GM19328 (cell line): ENCODE data around the gene TMOD3.

ENCODE experiments used
- ATAC-seq: cut with Tn5 transposase; IDR thresholded peaks from one replicate; pipeline ENCODE4 v1.9.1; 2021; ENCODE audit warnings: mild to moderate bottlenecking, moderate library complexity; ENCODE audit not compliant: unreplicated experiment

Gene TMOD3

GRCh38 chr15:51825698-51826097 is 3.8 kb upstream of the TMOD3 start:
- ATAC-seq = no peak

DNA sequence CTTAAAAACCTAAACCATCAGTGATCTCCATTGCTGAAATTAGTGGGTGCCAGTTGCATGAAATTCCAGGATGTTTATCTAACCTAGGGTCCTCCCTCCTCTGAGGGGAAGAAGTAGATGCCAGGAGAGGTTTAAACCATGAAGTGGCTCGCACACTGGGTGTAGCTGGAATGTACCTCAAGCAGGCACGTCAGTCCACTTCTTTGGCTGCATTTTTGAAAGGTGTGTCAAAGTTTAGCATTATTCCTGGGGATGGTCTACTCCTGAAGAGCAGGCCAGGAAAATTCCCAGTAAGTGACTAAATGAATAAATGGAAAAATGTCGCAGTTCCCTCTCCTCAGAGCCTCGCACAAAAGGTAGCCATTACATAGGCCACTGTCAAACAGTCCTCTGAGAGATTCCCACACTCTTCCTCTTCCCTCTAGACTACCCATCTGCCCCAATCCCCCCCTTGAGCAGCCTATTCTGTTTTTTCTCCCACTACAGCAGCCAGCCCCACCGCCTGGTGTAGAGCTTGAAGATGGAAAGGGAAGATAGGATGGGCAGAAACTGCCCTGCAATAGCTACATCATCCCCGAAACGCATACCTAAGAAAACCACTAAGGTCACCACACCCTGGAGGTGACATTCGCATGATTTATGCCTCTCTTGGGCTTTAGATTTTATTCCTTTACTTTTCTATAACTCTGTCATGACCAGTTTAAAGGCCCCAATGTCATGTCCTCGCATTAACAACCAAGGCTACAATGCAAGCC is 655 bp upstream of the TMOD3 start:
- ATAC-seq = no peak

DNA sequence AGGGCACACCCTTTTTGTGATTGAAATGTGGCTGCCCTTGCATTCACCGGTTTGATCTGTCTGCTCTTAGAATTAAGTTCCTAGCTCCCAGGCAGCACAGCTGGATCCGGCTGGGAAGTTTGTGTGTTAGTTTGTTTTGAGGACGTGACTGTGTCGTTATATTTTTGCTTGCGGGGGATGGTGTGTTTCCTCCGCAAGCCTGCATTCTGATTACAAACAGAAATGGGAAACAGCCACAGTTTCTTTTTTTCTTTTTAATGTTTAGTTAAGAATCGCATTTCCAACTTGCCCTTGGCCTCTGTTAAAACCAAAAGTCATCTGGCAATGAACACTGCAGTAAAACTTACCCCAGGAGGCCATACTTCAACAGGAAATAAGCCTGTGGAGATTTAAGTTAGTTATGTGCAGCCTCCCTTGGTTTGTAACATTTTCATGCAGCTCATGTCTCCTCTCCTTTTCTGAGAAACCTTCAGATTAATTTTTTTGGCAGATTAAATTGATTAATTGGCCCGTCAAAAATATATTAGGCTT is 888 bp downstream of the TMOD3 start:
- no peak for ATAC-seq

- no peak for ATAC-seq
These were observed 4.3 kb downstream of the TMOD3 start for GRCh38 chr15:51833772-51834171.

GRCh38 chr15:51837792-51838251 is 8.4 kb downstream of the TMOD3 start:
- ATAC-seq = no peak

DNA sequence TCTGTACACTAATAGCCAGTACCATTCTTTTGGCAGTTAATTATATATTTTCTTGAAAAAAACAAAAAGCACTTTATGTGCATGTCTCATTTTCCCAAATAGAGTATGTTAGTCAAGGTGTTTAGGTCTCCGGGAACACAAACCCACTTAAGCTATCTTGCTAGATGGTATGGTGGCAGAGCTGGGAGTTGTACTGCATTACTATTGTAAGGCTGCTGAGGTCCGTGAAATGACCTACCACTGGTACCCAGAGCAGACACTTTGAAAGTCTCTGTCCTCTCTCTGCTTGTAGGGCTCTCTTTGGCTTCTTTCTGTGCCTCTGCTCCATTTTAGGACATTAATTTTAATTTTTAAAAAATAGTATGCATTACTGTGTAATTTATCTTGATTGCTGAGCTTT is 8.8 kb downstream of the TMOD3 start:
- no peak for ATAC-seq

- no peak for ATAC-seq
These were observed 11.2 kb downstream of the TMOD3 start for GRCh38 chr15:51840692-51841091.

DNA sequence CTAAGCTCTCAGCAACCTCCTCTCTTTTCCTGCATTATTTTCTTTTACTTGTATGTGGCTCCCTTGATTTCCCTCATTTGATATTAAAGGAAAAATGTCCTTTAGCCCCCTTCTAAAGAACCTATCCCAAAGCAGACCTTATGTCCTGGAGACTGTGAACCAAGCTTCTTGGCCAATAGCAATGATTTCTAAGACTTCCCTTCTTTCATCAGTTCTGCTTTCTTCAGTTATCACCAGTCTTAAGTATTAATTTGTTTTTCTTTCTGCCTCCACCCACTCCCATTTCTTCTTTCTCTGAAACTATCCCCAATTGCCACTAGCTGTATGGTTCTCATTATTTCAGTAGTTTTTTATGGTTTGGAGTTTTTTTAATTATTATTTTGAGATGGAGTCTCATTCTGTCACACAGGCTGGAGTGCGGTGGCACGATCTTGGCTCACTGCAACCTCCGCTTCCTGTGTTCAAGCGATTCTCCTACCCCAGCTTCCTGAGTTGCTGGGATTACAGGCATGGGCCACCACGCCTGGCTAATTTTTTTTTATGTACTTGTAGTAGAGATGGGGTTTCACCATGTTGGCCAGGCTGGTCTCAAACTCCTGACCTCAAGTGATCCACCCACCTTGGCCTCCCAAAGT is 12.1 kb downstream of the TMOD3 start:
- no peak for ATAC-seq

GRCh38 chr15:51842265-51842664 is 12.8 kb downstream of the TMOD3 start:
- no peak for ATAC-seq

GRCh38 chr15:51842852-51843737 is 13.6 kb downstream of the TMOD3 start:
- no peak for ATAC-seq

DNA sequence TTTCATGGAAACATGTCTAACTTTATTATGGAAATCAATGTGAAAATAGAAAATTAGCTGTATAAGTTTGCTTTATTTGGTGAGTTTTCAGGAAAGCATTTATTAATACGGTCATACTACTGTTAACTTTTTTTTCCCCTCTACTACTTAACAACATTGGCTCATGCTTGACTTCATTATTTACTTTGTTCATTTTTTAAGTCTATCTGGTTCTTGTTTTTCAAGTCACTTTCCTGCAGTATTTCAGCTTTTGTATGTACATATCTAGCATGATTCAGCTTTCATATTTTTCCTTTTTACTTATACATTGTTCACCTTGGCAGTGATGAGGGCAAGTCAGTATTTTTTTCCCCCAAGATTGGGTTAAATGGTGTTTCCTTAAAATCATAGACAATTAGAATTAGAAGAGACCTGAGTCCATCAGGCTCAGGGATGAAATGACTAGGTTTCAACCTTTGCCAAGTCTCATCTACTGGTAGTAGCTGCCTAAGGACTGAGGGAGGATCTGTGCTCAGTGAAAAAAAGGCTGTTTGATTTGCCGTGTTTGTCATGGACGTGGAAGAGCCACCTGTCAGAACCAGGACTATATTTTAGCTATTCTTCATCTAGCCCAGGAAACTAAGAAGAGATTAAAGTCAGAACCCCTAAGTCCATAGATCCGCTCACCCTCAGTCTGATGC is 15.4 kb downstream of the TMOD3 start:
- no peak for ATAC-seq

DNA sequence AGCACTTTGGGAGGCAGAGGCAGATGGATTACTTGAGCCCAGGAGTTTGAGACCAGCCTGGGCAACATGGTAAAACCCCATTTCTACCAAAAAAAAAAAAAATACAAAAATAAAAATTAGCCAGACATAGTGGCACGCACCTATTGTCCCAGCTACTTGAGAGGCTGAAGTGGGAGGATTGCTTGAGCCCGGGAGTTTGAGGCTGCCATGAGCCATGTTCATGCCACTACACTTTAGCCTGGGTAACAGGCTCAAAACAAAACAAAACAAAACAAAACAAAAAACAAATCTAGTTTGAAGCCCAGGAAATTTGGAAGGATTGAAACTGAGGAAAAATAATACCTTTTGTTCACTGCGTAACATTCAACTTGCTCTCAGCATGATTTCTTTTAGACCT is 16.6 kb downstream of the TMOD3 start:
- ATAC-seq = no peak

- ATAC-seq = no peak
These were observed 17.2 kb downstream of the TMOD3 start for GRCh38 chr15:51846463-51847230.

DNA sequence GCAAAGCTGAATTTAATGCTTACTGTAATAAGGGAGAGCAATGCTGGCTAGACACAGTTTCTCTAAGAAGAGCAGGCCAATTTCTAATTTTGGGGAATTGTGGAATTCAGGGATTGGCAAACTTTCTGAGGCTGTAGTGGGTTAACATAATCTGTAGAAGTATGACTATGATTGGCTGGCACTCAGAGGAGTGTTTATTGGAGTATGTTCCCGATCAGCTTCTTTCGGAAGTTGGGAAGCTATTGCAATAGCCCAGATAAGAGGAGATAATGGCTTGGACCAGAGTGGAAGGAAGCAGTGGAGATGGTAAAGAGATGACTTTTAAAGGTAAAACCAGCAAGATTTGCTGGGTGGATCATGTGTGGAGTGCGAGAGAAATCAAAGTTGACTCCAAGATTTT is 19.4 kb downstream of the TMOD3 start:
- no peak for ATAC-seq

DNA sequence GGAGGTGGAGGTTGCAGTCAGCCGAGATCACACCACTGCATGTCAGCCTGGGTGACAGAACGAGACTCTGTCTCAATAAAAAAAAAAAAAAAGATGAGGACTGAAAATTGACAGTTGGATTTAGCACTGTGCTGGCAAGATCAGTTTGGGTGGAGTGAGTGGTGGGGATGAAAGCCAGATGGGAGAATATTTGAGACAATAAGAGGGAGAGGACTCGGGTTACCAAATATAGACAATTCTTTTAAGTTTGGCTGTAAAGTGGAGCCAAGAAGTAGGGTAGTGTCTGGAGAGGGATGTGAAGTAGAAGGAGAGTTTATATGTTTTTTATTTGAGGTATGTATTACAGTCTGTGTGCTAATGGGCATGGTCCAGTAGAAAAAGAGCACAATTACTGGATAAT is 20.4 kb downstream of the TMOD3 start:
- no peak for ATAC-seq

- no peak for ATAC-seq
These were observed 24.5 kb downstream of the TMOD3 start for GRCh38 chr15:51853998-51854397.

DNA sequence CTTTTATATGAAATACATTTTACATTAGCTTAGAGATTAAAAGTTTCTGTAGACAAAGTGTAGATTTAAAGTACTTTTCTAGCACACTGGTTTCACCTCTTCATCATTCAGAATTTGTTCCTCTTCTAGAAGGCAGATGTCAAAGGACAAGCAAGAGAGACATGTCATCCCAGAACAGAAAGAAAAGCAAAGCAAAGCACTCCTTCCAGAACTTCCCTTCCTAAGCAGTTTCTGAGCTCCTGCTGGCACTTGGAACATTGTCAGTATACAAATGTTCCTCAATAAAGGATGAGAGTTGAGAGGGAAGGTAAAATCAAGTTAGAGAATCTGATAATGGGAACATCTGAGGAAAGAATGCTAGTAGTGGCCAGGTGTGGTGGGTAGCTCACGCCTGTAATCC is 26.2 kb downstream of the TMOD3 start:
- ATAC-seq = no peak

DNA sequence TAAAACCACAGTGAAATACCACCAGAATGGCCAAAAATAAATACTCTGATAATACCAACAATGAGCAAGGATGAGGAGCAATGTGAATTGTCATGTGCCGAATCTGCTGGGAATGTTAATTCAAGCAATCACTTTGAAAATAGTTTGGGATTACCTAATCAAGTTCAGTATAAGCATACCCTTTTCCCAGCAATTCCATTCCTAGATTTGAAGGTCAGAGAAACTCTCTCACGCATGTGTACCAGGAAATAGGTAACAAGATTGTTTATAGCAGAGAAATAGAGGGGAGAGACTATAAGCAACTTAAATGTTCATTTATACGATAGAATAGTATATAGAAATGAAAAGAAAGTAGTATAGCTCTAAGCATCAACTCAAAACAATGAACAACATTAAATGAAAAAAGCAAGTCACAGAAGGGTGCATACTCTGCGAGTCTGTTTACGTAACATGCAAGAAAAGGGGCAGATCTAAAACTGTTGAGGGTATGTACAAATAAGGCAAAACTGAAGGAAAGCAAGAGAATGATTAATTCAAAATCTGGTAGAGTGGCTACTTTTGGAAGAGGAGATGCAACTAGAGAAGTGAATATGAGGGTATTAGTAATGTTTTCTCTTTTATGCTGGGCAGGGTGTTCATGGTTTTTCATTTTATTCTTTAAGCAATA is 27.4 kb downstream of the TMOD3 start:
- no peak for ATAC-seq

GRCh38 chr15:51861557-51862359 is 32.3 kb downstream of the TMOD3 start:
- no peak for ATAC-seq
